Frontal cortex (tissue), 4 donors: Measurements from ENCODE around the gene CEBPB. TPM values are rescaled to one million over a fixed set of nuclear protein-coding genes. Genes with fewer than 3 reads are reported as not detected.
"Not testable (repeated sequence)": the region's sequence is repeated elsewhere in the genome, so short reads cannot be mapped to it uniquely, and the experiment has no call there.

Experiments
- DNase-seq, 2 donors: peaks; one replicate each; pipeline ENCODE4 v3.0.0; 2012; ENCODE audit warnings: low spot score in 2 of 2
- FAIRE-seq: peaks from 2 replicates; lab custom pipeline; 2012; peaks lifted over from hg19 to GRCh38; lab: Jason Lieb, UNC
- total RNA-seq: library from RNA; depleted of rRNA; stranded (reverse); fragments of >200 nt; gene quantifications from one replicate; pipeline ENCODE4 v1.2.3, GENCODE V29; 2014
- donor health status: control.
- donor health status: control.
- donor health status: control.

Gene CEBPB
- 1.6 TPM for total RNA-seq

GRCh38 chr20:50190251-50191064, at the start of gene CEBPB:
Gene CEBPB (plus strand): TSS chr20:50190830. CDS start chr20:50191034, 204 bp downstream.
- DNase-seq: peak; percentile 91 to 95
- no peak for FAIRE-seq

DNA sequence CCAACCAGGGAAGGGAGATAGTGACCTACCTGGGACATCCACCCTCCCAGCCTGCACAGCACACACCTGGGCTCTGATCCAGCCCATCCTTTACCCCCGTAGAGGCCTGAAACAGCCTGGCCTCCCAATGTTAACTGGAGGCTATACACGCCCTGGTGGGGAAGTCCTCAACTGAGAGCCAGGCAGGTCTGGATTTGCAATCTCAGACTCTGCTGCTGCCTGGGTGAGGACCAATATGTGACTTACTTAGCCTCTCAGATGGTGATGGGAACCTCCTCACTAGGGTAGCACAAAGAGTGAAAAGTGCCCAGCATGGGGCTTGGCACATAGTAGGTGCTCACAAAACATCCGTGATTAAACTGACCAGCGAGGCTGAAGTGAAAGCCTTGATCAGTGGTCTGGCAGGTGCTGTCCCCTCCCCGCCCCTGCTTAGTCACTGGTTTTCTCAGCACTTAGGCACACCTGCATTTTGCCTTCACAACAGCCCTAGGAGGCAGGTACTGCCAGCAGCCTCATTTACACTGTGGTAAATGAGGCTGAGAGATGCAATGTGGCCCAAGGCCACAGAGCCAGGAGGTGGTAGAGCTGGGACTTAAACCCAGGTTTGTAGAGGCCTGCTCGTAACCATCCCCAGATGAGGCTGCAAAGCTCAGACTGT, 49.5 kb upstream of the CEBPB start:
- FAIRE-seq (no peak), DNase-seq (no peak)

- no peak for DNase-seq
- FAIRE-seq: no peak
These were observed 48.6 kb upstream of the CEBPB start for GRCh38 chr20:50141811-50142561.

DNA sequence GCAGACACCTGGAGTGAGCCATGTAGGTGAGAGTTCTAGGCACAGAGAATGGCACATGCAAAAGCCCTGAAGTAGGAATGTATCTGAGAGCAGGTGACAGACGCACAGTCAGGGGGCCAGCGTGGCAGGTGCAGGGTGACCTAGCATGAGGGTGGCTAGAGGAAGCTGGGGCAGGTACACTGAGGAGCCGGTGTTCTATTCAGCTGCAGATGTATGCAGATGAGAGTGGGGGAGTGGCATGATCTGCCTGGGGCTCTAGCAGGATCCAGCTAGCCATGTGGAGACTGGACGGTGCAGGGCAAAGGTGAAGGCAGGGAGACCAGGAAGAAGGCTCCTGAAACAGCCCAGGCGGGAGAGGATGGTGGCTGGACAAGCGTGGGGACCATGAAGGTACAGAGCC, 47.8 kb upstream of the CEBPB start:
- FAIRE-seq (no peak), DNase-seq (no peak)

- no peak for FAIRE-seq
- no peak for DNase-seq
These were observed 46.3 kb upstream of the CEBPB start for GRCh38 chr20:50144362-50144761.

GRCh38 chr20:50145566-50145965, 45.1 kb upstream of the CEBPB start:
- FAIRE-seq: no peak
- DNase-seq: no peak

GRCh38 chr20:50146214-50146613, 44.4 kb upstream of the CEBPB start:
- FAIRE-seq: no peak

DNA sequence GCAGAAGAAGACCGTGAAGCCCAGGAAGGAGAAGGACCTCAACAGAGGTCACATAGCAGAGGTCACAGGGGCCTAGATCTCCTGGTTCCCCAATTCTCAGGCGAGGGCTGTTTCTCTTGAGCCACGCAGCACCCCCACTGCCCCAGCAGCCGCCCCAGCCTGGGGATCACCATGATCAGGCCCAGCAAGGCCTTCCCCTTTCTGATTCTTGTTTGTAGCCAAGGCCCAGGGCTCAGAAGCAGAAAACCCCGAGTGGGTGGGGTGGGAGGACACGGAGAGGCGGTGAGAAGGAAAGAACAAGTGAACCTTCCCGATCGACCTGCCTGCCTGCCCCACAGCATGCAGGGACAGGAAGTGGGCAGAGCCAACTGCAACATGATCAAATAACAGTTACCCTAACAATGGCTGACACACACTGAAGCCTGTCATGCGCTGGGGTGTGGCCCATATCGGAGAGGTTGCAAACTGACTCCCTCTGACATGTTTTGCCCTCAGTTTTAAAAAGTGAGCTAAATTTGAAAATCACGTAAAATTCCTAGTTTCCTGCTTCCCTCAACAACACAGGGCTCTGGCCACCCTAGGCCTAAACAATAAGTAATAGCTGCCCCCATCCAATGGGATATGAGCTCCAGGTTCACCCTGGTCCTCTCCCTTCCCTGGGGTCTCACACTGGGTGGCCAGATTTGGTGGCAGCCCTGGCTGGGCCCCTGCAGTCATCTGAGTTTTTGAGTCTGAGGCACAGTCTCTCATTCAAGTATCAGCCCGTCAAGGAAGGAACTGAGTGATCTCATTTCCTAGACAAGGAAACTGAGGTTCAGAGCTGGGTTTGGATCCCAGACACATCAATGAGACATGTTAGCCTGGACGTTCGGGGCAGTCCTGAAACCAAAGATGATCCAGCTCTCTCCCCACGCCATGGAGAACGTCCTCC, 43.6 kb upstream of the CEBPB start:
- no peak for FAIRE-seq
- no peak for DNase-seq

More at GRCh38 chr20:50146214-50146613, 44.4 kb upstream of the CEBPB start:
- DNase-seq: no peak

DNA sequence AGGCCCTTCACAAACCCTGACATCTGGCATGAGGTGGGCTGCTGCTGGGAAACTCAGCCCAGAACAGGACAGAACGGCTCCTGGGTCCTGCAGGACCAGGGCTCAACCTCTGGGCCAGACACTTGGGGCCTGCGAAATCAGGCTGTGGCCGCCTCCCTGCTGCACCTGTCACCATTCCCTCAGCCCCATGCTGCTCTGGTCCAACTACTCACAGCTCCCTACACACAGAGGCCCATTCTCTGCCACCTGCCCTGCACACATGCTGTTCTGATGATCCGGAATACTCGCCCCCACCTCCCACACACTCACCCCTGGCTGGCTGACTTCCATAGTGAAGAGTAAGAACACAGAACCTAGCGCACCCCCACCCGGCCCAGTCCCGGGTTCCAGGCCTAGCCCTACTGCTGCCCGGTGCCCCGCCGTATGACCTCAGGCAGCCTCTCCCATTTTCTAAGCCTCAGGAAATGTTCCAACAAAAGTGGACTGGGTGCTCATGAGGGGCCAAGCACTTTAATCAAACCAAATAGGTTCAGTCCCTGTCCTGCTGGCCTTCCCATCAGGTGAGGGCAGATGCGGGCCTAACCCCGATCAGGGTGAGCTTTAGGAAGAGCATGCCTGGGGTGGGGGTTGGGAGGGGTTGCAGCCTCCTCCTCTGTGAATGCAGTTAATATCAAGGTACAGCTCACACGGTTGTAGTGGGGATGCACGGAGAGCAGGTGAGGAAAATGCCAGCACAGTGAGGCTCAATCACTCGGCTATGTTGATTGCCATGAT, 41.0 kb upstream of the CEBPB start:
- no peak for FAIRE-seq

GRCh38 chr20:50151034-50151743, 39.4 kb upstream of the CEBPB start:
- no peak for DNase-seq
- no peak for FAIRE-seq

More for the DNA sequence above, 41.0 kb upstream of the CEBPB start:
- DNase-seq: no peak

GRCh38 chr20:50152394-50153152, 38.1 kb upstream of the CEBPB start:
- DNase-seq (no peak), FAIRE-seq (no peak)

- FAIRE-seq (no peak), DNase-seq (no peak)
These were observed 37.5 kb upstream of the CEBPB start for GRCh38 chr20:50153153-50153499.

GRCh38 chr20:50153500-50154377, 36.9 kb upstream of the CEBPB start, which contains the start of gene PEDS1:
Gene PEDS1 (minus strand): TSS chr20:50153723. CDS start chr20:50153637, 86 bp downstream.
- DNase-seq: peak; percentile 99
- FAIRE-seq: no peak

GRCh38 chr20:50161494-50161893, 29.1 kb upstream of the CEBPB start:
- DNase-seq, FAIRE-seq: not testable (repeated sequence)

DNA sequence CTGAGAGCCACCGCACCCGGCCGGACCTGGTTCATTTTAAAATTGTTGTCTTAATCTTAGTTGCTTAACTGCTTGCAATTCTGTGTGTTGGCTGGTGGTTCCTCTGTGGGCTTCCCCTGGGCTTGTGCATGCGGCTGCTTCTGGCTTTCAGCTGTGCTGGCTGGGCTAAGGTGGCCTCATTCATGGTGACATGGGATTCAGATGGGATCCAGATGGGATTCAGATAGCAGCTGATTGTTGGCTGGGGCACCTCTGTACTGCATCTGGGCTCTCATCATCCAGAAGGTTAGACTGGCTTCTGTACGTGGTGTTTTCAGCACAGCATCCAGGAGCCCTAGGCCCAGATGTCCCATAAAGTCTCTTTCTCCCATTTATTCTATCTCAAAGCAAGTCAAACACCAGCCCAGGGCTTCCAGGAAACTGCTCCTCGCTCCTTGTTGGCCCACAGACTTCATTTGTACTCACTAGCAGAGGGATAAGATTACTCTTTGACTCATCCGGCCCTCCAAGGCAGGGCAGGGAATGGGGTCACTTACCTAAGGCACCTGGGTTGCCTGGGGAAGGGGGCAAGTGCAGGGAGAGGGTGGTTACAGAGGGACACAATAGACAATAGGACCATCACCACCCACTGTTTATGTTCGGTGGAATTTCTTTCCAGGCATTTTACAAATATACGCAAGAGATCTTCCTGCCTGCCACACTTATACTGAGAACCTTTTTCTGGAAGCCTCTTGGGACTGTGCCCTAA, 26.9 kb upstream of the CEBPB start:
- DNase-seq: no peak
- FAIRE-seq: no peak
